SW 1271 (cell line): ENCODE results near the gene MIF4GD.

Experiments used
- DNase-seq, 2 experiments: peaks; one replicate each; lab custom pipeline; 2025; lab: John Stamatoyannopoulos, UW

MIF4GD gene

DNA sequence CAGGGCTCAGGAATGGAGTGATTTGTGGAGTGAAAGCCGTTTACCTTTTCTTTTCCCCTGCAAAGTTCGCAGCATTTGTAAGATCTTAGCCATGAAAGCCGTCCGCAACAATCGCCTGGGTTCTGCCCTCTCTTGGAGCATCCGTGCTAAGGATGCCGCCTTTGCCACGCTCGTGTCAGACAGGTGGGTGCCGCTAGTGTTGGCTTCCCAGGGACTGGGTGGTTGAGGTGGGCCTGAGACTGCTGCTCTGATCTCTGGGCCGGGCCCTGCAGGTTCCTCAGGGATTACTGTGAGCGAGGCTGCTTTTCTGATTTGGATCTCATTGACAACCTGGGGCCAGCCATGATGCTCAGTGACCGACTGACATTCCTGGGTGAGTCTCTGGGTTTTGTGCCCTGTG is 38.2 kb downstream of the MIF4GD start:
- no peak for DNase-seq

DNA sequence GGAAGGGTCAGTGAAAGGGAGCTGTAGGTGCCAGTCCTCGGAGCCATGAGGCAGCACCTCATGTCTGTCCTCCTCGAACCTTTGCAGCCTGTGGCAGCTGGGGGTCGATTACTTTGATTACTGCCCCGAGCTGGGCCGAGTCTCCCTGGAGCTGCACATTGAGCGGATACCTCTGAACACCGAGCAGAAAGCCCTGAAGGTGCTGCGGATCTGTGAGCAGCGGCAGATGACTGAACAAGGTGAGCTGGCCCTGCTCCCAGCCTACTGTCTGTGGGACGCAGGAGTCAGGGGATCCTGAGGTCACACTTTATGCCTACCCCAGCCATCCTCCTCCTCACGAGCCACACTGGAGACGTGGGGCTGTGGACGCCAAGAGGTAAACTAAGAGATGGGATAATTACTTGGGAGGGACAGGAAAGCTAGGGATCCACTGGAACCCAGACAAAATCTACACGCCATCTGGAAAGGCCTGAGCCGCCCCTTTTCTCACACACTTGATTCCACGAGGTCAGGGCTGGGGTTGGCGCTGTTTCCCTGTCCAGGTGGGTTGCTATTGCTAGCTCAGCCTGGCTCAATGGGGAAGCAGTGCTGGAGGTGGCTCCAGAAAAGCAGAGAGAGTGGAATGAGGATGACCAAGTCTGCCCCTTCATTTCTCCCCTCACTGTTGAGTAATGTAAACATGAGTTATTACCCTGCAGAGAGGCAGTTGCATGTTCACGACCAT is 39.1 kb downstream of the MIF4GD start:
- no peak for DNase-seq

DNA sequence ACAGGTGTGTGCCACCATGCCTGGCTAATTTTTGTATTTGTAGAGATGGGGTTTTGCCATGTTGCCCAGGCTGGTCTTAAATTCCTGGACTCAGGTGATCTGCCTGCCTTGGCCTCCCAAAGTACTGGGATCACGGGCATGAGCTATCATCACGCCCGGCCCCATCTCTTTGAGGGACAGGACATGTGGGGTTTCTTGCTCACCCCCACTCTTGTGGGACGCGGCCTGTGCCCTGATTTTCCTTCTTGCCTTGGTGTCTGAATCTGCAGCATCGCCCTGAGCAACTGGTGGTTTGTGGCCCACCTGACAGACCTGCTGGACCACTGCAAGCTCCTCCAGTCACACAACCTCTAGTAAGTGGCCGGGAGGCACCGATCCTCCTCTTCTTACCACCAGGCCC is 40.0 kb downstream of the MIF4GD start:
- DNase-seq, result no peak

DNA sequence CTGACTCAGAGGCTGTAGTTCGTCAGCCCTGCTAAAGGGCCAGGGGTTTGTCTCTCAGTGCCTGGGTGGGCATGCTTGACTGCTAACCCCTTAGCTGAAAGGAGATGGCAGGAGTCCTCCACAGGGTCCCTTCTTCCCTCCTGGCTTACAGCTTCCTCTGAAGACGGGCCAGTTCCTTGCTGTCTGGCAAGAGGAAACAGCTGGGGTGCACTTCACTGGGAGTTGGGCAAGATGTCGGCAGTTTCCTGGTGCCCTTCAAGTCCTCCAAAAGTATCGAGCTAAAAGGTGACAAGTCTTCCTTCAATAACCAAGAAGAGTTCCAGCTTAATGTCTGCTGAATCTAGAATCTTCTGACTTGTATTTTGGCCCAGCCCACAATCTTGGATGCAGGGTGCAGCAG is 42.2 kb downstream of the MIF4GD start:
- no peak for DNase-seq

DNA sequence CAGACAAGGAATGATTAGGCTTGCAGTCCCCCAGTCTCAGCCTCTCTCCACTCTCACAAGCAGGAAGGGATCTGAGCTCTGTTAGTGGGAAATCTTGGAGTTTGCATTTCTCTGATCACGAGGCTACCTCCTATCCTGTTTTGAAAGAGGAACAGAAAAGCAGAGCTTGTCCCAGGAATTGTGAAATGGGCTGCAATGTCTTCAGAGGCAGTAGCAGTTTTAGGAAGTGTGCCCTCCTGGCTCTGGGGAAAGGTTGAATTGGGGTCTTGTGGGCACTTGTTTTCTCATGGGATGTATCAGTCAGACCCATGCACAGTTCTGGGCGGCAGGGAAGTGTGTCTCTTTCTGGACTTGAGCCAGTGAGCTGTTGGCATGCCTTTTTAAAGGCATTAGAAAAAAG is 42.7 kb downstream of the MIF4GD start:
- DNase-seq, result no peak

DNA sequence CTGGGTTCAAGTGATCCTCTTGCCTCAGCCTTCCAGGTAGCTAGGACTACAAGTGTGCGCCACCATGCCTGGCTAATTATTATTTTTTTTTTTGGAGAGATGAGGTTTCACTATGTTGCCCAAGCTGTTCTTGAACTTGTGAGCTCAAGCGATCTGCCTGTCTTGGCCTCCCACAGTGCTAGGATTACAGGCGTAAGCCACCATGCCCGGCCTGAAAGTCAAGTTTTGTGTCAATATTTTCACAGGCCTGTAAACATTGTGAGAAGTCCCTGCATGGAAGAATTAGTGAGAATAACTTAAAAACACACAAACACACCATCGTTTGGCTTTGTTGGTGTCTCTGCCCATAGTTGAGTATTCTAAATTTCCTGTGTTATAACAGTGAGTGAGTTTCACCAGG is 43.3 kb downstream of the MIF4GD start:
- no peak for DNase-seq

DNA sequence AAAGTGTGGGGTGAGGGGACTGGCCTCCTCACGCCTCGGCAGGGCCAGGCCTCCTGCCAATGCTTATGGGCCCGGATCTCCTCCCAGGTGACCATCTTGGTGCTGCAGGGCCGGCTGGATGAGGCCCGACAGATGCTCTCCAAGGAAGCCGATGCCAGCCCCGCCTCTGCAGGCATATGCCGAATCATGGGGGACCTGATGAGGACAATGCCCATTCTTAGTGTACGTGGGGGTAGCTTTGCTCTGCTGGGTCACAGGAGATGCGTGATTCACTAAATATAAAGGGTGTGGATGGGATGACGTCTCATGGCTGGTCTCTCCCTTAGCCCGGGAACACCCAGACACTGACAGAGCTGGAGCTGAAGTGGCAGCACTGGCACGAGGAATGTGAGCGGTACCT is 46.0 kb downstream of the MIF4GD start:
- DNase-seq, result no peak

DNA sequence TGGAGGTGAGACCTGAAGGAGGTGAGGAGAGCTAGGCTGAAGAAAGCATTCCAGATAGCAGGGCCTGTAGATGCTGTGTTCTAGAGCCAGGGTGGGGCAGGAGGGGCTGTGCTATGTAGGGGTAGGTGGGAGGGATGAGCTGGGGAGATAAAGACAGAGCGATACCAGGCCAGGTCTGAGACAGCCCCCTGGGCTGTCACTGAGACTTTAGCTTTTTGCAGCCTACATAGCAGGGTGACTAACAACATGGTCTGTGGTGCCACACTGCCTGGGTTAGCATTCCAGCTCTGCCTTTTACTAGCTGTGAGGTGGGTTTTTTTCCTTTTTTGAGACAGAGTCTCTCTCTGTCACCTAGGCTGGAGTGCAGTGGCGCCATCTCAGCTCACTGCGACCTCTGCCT is 51.2 kb downstream of the MIF4GD start:
- no peak for DNase-seq

DNA sequence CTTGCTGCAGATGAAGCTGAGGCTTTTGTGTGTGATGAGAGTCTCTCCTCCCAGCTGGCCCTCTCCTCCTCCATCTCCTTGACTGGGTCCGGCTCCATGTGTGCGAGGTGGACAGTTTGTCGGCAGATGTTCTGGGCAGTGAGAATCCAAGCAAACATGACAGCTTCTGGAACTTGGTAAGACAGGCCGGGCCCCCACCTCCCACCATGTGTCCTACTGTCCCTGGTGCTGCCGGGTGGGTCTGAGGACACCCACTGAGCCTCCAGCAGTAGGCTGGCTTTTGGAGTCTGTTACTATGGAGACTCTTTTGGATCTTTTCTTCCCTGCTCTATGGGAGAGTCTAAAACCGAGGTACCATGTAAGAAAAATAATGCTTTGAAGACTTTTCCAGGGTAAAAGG is 52.9 kb downstream of the MIF4GD start:
- DNase-seq, result no peak
